WTC11 (cell line): ENCODE measurements around the gene VSIG1.

Source experiments
- CTCF ChIP-seq: fragments of 200-600 bp; IDR thresholded peaks from 2 replicates; pipeline ENCODE4 v1.8.0; 2022; ENCODE audit warnings: antibody characterized with exemption
- EMX1 ChIP-seq: fragments of 250-450 bp; sonication (Bioruptor Pico); IDR thresholded peaks from 2 replicates; pipeline ENCODE4 v1.8.0; 2021; ENCODE audit warnings: mild to moderate bottlenecking
- TCF7 ChIP-seq: sonication (generic); formaldehyde crosslinking; IDR thresholded peaks from 2 replicates; pipeline ENCODE4 v1.8.0; 2022; ENCODE audit warnings: mild to moderate bottlenecking, low read depth, missing genetic modification reagents, moderate library complexity
- ZNF121 ChIP-seq: sonication (generic); formaldehyde crosslinking; IDR thresholded peaks from 2 replicates; pipeline ENCODE4 v1.8.0; 2023; ENCODE audit warnings: missing genetic modification reagents

GRCh38 chrX:108087792-108088191 lies 42.9 kb downstream of the VSIG1 start:
- TF ChIP-seq ZNF121 (CRISPR knock-in tag) = no peak
- TF ChIP-seq CTCF = no peak
- TF ChIP-seq TCF7 (CRISPR knock-in tag) = no peak
- TF ChIP-seq EMX1 (CRISPR knock-in tag) = no peak
